Bone marrow (tissue), 2 donors: Measurements from ENCODE around the gene ANKRD24.
"Not testable (repeated sequence)": the region's sequence is repeated elsewhere in the genome, so short reads cannot be mapped to it uniquely, and the experiment has no call there.

Experiments used
- DNase-seq, 2 donors: peaks; one replicate each; lab custom pipeline; 2025; lab: John Stamatoyannopoulos, UW

The ANKRD24 gene

GRCh38 chr19:4230237-4230636 lies 47.7 kb downstream of the ANKRD24 start:
- DNase-seq = not testable (repeated sequence)

DNA sequence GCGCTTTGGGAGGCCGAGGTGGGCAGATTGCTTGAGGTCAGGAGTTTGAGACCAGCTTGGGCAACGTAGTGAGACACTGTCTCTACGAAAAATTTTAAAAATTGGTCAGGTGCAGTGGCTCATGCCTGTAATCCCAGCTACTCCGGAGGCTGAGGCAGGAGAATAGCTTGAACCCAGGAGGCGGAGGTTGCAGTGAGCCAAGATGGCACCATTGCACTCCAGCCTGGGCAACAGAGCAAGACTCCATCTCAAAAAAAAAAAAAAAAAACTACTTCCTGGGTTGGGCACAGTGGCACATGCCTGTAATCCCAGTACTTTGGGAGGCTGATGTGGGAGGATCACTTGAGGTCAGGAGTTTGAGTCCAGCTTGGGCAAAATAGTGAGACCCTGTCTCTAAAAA lies 49.0 kb downstream of the ANKRD24 start:
- not testable (repeated sequence) for DNase-seq

DNA sequence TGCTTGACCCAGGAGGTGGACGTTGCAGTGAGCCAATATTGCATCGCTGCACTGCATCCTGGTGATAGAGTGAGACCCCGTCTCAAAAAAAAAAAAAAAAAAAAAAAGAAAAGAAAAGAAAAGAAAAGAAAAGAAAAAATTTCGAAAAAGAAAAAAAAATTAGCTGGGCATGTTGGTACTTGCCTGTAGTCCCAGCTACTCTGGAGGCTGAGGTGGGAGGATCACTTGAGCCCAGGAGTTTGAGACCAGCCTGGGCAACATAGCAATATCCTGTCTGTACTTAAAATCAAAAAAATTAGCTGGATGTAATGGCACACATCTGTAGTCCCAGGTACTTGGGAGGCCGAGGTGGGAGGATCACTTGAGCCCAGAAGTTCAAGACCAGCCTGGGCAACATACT lies 49.6 kb downstream of the ANKRD24 start:
- not testable (repeated sequence) for DNase-seq

- no peak for DNase-seq
Observed at GRCh38 chr19:4232614-4233281, 50.3 kb downstream of the ANKRD24 start.

DNA sequence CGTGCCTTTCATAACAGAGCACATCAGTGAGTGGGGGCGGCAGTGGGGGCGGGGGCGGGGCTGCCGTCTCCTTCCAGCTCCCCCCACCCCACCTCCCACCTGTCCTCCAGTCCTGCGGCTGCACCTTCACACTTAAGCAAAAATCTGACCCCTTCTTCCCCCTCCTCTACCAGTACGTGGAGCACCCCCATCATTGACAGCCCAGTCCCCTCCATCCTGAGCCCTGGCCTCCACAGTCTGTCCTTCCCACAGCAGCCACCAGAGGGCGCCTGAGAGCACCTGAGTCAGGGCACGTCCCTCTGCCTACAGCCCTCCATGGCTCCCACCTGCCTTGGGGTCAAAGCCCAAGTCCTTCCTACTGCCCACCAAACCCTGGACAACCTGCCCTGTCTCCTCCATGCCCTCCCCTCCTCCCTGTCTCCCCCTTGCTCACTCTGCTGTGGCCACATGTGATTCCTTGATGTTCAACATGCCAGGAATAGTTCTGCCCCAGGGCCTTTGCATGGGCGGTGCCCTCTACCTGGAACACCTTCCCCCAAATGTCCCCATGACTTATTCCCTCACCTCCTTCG lies 50.9 kb downstream of the ANKRD24 start:
- DNase-seq = peak; percentile 10 to 27

DNA sequence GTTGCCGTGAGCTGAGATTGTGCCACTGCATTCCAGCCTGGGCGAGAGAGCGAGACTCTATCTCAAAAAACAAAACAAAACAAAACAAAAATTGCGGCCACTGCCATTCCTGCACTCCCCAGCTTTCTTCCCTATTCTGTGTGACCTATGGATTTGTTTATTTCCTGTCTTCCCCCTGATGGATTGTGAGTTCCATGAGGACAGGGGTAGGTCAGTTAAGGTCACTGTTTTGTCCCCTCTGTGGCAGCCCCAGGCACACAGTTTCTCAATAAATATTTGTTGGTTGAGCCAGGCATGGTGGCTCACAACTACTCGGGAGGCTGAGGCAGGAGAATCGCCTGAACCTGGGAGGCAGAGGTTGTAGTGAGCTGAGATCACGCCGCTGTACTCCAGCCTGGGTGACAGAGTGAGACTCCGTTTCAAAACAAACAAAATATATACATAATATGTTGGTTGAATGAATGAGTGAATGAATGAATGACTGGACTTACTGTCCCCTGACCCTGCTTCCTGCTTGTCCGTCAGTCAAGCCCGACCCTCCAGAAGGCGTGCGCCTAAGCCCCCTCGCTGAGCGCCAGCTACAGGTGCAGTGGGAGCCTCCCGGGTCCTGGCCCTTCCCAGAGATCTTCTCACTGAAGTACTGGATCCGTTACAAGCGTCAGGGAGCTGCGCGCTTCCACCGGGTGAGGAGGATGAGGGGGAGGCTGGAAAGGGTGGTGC lies 51.8 kb downstream of the ANKRD24 start:
- DNase-seq = no peak

DNA sequence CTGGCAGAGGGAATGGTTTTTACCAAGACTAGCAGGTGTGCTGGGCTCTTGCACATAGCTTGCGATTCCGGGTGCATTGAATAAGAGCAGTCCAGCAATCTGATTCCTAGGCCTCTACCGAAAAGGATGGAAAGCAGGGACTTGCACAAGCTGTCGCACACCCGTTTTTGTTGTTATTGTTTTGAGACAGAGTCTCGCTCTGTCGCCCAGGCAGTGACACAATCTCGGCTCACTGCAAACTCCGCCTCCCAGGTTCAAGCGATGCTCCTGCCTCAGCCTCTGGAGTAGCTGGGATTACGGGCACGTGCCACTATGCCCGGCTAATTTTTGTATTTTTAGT lies 52.3 kb downstream of the ANKRD24 start:
- no peak for DNase-seq

DNA sequence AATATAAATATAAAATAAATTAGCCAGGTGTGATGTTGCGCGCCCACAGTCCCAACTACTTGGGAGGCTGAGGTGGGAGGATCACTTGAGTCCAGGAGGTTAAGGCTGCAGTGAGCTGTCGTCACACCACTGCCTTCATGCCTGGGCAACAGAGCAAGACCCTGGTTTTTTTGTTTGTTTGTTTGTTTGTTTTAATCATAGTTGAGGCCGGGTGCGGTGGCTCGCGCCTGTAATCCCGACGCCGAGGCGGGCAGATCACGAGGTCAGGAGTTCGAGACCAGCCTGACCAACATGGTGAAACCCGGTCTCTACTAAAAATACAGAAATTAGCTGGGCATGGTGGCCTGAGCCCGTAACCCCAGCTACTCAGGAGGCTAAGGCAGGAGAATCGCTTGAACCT lies 55.0 kb downstream of the ANKRD24 start:
- DNase-seq = not testable (repeated sequence)

DNA sequence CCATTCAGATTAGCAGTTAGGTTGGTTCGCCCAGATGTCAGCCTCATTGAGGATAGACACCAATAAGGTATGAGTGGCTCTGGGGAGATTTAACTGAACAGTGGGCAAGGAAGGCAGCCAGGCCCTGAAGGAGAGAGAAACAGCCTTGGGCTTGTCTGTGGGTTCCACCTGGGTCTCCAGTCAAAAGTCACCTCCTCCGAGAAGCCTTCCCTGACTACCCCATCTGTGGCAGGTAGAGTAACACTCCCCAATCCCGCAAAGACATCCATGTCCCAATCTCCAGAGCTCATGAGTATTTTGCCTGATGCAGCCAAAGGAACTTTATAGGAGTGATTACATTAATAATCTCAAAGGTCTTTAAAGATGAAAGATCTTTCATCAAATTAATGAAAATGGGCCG lies 56.3 kb downstream of the ANKRD24 start:
- no peak for DNase-seq

DNA sequence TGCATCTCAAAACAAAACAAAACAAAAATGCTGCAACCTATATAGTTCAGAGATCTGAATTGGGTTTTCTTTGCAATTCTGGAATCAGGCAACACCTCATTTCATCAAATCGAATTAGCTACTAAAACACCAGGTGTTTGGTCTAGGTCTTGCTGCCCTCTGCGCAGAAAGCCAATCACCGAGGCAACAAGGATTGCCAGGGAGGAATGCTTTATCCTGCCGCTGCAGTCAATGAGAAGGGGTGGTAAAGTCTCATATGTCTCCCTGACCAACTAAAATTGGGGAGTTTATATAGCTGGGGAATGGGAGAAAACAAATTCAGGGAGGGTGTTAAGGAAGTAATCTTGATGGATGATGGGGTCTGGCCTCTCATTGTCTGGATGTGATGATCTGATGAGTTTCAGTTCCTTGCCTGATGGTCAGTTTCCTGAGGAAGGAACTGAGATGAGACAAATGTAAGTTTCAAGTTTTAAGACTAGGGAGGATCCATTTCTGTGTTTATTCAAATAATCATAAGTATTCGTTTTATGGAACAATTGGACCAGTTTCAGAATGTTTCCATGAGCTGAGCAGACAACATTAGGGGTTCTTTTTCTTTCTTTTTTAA lies 59.4 kb downstream of the ANKRD24 start:
- DNase-seq = no peak

GRCh38 chr19:4245938-4246337 lies 63.4 kb downstream of the ANKRD24 start:
- DNase-seq = not testable (repeated sequence)

GRCh38 chr19:4246767-4247593 lies 64.5 kb downstream of the ANKRD24 start, which contains the start of gene YJU2:
TSS of gene YJU2 (plus strand) at chr19:4247080. CDS start at chr19:4247147, 67 bp downstream.
- peak; percentile 91 to 99 for DNase-seq

- DNase-seq = no peak
Observed at GRCh38 chr19:4256563-4256962, 74.1 kb downstream of the ANKRD24 start.

DNA sequence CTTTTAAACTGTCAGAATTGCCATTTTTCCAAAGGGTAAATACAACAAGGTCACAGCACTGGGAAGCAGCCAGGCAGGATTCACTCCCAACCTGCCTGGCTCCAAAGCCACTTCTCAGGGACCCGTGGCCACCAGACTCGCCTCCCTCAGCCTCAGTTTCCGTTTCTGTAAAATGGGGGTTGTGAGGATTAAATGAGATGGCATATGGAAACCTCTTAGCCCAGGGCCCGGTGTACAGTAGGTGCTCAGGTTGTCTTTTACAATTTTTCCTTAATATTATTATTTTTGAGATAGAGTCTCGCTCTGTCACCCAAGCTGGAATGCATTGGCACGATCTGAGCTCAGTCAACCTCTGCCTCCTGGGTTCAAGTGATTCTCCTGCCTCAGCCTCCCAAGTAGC lies 74.5 kb downstream of the ANKRD24 start:
- no peak for DNase-seq

- no peak for DNase-seq
Observed at GRCh38 chr19:4258181-4258580, 75.7 kb downstream of the ANKRD24 start.

GRCh38 chr19:4260613-4261191 lies 78.2 kb downstream of the ANKRD24 start:
- no peak for DNase-seq

DNA sequence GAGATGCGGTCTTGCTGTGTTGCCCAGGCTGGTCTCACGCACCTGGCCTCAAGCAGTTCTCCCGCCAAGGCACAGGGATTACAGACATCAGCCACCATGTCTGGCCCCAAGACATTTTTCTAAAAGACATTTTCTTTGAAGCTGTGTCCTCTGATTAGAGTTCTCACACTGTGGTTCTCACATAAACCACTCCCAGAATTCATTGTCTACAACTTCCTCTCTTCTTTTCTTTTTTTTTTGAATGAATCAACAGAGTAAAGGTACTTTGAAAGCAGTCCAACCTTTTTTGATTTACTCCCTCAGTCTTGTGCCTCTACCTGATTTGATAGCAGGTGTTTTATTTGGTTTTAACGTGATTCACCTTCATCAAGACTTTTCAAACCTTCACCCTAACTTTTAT lies 82.3 kb downstream of the ANKRD24 start:
- DNase-seq = no peak

DNA sequence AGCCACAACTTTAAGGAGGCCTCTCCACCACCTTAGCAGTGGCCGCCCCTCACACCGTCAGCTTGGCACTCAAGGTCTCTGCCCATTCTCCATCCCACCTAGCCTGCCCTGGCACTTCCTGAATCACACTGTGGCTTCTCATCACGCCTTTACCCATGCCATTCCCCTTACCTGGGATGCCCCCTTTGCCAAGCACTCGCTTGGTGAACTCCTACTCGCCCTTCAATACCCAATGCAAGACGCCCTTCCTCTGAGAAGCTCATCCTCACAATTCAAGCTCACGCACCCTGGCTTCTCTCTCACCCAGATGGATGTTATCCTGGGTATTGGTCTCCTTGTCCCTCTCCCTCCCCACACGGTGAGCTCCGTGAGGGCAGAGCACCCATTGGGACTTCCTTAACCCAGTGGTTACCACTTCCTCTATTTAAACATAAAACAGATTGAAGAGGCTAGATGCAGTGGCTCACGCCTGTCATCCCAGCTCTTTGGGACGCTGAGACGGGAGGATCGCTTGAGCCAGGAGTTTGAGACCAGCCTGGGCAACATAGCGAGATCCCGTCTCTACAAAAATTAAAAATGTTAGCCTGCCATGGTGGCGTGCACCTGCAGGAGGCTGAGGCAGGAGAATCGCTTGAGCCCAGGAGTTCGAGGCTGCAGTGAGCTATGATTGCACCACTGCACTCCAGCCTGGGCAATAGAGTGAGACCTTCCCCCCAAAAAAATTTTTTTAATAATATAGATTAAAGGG lies 83.9 kb downstream of the ANKRD24 start:
- no peak for DNase-seq

DNA sequence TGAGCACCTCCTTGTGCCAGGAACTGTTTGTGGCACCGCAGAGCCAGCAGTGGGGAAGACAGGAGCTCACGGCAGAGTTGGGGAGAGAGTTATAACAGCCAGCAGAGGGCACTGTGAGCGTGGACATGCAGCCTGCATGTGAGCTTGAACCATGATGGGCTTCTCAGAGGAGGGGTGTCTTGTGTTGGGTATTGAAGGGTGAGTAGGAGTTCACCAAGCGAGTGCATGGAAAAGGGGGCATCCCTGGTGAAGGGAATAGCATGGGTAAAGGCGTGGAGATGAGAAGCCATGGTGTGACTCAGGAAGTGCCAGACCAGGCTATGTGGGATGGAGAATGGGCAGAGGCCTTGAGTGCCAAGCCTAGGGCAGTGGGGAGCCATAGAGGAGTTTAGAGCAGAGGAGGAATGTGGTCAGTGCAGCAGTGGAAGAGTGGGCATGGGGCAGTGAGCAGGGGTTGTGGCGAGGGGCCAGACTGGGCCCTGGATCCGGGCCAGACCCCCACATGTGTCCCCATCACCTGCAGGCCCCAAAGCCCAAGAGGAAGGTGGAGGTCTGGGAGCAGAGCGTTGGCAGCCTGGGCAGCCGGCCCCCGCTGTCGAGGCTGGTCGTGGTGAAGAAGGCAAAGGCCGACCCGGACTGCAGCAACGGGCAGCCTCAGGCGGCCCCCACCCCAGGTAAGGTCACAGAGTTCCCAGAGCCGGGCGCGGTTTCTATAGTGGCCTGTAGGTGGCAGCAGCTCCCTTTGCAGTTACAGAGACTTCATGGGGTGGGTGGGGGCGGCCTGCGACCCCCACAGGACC lies 84.8 kb downstream of the ANKRD24 start:
- DNase-seq = no peak
